HG02840 (cell line): Measurements from ENCODE around the gene DDX10.

Source experiments
- ATAC-seq: cut with Tn5 transposase; IDR thresholded peaks from one replicate; pipeline ENCODE4 v1.9.1; 2021; ENCODE audit warnings: mild to moderate bottlenecking, moderate library complexity, moderate number of reproducible peaks; ENCODE audit not compliant: unreplicated experiment, low FRiP score

DDX10 gene

DNA sequence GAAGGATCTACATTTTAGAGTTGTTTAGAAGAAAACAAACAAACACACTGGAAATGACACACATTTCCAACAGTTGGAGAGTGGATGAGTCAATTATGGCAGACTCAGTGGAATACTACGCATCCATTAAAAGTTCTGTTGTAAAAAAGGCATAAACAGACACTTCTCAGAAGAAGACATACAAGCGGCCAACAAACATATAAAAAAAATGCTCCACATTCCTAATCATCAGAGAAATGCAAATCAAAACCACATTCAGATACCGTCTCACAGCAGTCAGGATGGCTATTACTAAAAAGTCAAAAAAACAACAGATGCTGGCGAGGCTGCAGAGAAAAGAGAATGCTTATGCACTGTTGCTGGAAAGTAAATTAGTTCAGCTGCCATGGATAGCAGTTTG lies 298.2 kb downstream of the DDX10 start:
- no peak for ATAC-seq

DNA sequence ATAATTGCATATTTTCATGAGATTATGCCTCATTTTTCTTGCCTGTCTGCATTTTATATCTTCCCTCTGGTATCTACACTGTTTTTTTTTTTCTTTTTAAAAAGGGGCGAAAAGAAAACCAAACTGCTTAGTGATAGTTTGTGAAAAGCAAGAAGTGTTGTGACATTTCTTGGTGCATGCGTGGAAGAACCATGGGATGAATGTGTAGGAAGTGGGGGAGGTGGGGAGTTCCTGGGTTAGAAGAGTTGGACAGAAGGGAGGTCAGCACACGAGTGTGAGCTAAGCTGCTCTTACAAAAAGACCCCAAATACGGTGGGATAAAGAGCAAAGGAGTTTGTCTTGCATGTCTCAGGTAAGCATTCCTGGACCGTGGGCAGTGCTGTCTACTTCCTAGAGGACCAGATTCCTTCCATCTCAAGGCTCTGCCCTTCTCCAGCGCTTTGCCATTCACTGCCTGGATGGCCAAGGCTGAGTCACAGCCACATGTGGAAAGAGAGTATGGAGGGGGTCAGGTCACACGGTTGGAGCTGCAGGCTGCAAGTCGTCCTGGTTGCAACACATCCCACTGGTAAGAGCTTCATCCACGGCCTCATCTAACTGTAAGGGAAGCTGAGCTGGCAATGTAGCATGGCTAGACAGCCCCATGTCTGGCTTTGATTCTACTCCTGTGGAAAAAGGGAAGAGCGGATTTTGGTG lies 300.6 kb downstream of the DDX10 start:
- ATAC-seq, result no peak

DNA sequence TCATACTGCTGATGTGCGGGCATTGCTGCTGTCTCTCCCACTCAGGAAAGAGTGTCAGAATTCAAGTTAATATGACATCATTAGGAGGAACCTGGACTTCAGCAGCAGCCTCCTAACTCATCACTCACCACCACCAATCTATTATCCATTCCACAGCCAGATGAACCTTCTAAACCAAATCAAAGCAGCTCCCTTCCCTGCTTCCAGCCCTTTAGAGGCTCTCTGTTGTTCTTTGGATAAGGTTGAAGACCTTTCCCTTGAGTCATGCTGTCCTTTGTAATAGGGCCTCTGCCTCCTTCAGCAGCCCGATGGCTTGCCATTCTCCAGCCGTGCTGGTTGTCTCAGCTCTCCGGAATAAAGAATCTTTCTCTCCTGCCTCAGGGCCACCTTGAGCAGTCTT lies 301.3 kb downstream of the DDX10 start:
- ATAC-seq, result no peak

DNA sequence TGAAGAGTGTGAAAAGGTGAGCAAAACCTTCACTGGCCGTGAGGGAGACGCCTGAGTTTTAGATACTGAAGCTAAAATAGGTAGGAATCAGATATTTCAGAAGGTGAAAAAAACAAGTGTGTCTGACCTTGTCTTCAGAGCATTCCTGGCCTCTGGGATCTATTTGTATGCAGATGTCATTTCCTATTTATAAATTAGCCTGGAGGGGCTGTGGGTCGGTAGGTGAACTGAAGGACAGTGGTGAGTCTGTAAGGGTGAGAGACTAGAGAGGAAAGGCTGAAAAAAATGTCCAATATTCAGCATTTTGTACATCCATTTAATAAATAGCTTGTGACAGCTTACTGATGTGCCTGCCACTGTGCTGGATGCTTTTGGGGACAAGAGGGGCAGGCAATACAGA lies 302.1 kb downstream of the DDX10 start:
- no peak for ATAC-seq

DNA sequence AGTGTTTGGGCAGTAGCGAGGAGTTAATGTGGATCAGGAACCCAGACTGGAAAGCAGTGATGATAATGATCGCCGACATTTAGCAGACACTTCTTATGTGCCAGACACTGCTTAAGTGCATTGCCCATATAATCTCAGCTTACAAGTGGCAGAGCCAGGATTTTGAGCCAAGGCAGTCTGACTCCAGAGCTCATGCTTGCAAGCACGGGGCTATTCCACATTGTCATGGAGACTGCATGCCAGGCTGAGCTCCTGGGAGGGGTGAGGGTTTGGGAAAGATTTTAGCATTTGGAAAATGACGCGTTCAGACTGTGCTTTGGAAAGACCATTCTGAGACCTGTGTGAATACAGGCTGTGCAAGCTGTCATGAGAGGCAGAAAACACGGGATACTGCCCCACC lies 302.7 kb downstream of the DDX10 start:
- ATAC-seq, result no peak

DNA sequence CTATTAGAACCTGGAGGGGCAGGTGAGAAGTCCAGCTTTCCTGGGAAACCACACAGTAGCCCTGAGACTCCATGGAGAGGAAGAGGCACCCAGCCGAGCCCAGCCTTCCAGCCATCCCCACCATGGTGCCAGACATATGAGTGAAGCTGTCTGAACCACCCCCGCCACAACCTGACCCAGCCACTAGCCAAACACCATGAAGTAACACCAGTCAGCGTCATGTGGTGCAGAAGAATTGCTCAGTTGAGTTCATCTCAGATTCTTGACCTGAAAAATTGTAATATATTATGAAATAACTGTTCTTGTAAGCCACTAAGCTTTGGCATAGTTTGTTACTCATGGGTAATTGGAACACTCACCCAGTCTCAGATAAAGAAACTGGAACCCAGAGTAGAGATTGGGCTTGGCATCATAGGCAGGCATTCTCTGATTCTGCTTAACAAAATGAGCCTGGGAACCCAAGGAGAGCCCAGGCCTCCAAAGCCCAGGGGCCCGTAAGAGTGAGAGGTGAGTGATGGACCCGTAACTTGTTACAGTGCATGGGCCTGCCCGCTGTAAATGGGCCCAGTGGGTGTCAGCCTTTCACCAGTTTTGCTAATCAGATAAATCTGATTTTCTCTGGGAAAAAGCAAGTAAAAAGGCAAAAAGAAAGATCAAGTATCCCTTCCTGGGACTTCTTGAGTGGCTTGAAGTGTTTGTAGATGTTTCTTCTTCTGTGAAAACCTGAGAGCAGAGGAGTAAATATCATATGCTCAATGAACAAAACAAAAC lies 305.5 kb downstream of the DDX10 start:
- ATAC-seq, result no peak

DNA sequence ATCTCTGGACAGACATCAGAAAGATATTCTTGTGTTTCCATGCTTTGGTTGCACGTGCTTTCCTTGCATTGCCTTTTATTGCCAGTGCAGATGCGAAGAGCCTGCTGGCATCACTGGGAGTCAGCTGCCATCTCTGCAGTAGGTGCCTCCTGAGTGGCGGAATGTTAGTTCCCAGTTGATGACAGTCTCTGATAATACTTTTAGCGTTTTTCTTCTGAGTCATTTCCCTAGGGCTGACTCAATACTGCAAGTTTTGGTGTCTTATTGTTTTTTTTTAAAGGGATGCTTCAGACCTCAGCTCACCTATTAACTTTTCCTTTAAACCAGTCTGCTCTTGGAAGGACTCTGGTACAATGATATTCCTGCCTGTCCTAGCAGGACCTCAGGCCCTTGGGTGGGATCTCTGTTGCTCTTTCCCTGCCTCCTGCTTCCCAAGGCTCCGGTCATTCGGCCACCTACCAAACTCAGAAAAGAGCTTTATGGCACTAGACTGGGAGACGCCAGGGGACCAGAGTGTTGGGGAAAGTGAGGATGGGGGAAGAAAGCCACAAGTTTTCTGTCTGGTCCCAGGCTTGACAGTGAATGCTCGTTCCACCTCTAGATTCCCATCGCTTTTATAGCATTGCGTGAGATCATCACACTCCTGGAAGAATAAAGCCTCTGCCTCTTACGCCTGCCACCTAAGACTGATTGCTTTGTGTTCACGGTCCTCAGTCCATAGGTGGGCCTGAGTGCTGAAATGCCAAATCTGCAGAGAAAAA lies 308.7 kb downstream of the DDX10 start:
- no peak for ATAC-seq

DNA sequence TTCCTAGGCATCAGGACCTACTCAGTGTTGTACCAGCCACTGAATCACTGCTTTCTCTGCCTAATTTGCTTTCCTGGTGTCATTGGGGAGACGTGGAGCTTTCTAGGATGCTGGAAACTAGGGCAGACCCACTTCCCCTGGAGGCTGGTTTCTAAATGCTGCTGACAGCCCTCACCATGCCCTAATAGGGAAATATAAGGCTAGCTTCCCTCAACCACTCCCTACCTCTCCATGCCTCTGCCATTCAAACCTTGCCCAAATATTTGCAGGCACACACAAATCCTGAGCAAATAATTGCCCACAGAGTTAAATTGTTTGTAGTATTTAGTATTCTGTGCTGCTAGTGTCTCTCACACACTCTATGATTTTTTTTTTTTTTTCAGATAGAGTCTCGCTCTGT lies 310.2 kb downstream of the DDX10 start:
- ATAC-seq, result no peak

DNA sequence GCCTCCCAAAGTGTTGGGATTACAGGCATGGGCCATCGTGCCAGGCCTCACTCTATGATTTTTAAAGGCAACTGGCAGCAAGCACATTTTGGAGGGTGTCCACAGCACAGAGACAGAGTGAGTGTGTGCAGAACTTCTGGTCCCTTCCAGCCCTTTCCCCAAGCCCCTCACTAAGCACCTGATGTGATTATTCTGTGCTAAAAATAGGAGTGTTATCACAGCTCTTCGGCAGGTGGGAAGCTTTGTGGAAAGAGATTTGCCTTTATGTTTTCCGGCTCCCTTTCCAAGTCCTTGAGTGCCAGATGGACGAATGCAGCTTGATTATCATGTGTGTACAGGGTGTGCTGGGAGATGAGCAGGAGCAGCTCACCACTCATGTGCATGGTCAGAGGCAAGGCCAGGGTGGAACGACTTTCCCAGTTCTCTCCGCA lies 310.8 kb downstream of the DDX10 start:
- no peak for ATAC-seq

DNA sequence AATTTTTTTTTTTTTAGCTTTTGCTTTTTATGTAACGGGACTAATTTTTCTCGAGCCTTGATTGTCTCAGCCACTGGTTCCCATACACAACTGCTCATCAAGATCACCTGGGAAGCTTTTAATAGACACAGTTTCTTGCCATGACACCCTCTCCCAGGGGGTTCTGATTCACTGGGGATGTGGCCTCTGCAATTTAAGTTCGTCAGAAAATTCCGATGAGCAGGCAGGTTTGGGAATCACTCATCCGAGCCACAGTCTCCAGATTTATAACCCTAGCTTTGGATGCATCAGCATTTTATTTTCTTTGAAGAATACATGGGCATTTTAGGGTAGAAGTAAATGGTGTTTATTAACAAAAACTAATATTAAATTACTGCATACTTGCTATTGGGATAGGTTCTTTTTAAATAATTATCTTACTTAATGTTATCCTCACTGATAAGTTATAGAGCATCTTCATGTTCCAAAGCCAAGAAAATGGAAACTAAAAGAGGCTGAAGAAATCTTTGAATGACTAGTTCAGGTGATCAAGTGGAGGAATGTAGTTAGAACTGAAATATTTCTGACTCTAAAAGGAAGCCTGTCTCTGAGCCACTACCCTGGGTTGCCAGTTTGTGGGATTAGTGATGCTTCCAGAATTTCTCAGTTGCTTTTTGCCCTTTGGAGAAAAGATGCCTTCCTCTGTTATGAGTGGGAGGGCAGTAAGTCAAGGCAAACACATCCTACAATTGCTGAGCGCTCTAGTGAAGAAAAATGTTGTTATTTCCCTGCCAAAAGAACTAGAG lies 319.0 kb downstream of the DDX10 start:
- no peak for ATAC-seq

DNA sequence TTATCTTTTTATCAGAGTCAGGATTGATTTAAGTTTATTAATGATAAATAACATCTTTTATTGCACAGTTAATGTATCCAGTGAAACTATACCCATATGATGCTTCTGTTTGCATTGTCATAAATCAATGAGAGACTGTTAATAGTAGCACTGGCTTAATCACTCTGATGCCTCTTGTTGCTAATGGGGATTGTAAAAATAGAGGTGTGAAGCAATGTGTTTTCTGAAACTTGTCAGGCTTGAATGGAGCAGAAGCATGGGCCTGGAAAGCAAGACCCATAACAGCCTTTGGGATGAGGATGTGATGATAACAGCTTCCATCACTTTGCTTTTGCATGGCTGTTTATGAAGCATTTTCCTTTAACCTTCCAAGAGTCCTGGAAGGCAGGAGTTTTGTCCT lies 319.7 kb downstream of the DDX10 start:
- no peak for ATAC-seq

DNA sequence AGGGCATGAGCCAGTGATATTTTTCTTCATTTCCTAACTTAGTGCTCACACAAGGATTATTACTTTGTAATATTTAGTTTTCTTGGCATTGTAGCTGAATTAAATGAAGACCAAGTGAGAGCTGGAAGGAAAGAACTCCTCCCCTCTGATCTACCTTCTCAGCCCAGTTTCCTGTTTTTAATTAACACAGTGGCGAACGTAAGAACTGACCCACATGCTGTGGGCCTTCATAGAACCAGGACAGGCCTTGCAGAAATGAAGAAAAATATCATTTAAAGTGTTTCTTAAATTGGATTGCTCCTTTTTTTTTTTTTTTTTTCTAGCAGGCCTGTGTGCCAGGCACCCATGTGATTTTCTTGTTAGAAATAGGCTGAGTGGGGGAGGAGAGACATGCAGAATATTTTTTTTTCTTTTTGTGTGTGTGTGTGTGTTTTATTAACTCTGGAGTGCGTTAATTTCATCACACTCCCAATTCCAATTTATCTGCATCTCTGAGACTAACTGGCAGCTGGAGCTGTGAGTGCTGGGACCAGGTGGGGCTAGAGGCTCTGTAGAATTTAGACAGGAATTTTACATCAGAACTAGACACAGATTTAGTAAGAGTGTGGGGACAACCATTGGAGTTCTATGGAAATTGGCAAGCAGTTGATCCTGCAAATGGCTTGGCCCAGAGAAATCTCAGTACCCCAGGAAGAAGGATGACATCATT lies 320.5 kb downstream of the DDX10 start:
- no peak for ATAC-seq

DNA sequence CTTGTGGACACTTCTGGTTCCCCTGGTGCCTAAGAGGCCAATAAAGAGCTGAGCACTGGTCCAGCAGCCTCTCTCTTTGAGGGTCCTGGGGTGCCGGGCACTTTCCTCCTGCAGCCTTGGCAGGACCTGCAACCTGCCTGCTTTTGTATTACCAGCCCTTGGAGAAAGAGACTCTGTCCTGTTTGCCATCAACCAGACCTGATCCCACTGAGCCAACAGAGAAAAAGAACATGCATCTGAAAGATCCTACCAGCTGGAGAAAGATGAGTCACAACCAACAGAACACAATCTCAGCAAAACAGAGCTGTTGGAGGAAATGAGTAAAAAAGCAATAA lies 321.0 kb downstream of the DDX10 start:
- ATAC-seq, result no peak
